ENCODE measurements around the gene AGR3.
"Not testable (repeated sequence)": the region's sequence is repeated elsewhere in the genome, so short reads cannot be mapped to it uniquely, and the experiment has no call there.

The AGR3 gene

DNA sequence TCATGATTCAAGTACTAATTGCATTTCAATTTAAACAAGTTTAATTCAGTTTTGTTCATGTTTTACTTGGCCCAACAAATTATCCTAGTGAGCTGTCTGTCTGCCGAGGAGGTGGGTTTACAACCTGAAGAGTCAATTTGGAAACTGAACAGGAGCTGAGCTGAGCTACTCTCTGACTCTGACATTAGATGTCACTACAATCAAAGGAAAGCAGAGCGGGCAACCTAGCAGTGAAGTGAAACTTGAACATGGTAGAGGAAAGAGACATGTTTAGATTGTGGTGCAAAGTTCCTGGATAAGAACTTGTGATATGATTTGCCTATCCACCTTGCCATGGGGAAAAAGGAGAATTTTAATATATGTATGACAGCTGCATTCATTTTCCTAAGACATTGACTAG lies 9.6 kb upstream of the AGR3 start:
- no peak for DNase-seq

DNA sequence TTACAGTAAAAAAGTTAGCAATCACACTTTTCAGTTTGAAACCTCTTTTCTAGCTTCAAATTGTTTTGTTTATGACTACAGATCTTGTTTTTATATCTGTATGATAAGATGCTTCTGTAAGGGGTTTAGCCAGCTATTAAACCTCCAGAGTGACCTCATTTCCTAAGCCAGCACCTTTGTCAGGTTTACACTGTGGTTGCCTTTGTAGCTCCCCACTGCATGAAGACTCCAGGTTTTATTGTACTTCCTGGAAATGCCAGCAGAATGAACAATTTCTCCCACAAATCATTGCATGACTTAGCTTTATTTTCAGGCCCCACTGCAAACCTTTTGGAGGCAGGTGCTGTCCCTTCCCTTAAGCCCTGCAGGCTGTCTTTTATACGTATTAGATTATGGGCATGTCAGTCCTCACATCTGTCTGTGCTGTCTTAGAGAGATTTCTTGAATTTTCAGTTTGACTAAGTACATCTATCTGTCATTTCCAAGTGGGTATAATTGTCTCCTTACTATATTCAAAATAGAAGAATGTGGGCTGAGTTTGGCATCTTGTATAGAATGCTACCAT lies 8.2 kb upstream of the AGR3 start:
- no peak for DNase-seq

- no peak for DNase-seq
Measured at GRCh38 chr7:16889305-16889704, 7.5 kb upstream of the AGR3 start.

DNA sequence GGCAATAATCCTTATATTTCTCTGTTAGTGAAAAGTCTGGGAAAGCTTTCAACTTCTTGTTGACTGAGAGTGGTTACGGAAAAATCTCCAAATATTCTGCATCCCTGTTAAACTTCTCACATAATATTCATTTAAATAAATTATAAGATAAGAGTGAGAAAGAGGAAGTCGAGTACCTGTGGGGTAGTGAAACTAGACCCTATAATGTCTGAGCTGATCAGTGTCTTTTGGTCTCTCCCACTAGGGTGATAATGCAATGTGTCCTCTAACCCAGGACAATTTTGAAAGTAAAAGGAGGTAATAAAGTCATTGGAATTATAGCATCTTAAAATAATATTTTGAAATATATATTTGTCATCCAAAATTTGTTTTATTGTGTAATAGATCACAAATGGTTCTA lies 2.1 kb upstream of the AGR3 start:
- DNase-seq: no peak

GRCh38 chr7:16880554-16880953 lies 1.2 kb downstream of the AGR3 start:
- no peak for DNase-seq

GRCh38 chr7:16879181-16879580 lies 2.6 kb downstream of the AGR3 start:
- DNase-seq: no peak

DNA sequence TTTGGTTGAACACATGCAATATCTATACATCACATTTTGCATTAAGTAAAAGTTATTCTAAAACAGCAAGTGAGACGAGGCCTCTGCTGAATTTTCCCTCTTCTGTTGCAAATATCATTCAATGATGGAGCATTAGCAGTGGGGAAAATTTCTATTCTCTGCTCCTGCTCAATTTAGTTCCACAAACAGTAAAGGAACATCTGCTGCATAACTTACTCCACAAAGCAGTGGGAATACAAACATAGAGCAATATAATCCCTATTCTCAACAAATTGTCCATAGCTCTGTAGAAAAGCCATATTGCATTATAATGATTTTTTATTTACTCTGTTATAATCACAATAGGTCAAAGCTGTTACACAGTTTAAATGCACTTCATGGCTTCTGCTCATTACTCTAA lies 5.9 kb downstream of the AGR3 start:
- no peak for DNase-seq

- DNase-seq: no peak
Measured at GRCh38 chr7:16874066-16874465, 7.7 kb downstream of the AGR3 start.

DNA sequence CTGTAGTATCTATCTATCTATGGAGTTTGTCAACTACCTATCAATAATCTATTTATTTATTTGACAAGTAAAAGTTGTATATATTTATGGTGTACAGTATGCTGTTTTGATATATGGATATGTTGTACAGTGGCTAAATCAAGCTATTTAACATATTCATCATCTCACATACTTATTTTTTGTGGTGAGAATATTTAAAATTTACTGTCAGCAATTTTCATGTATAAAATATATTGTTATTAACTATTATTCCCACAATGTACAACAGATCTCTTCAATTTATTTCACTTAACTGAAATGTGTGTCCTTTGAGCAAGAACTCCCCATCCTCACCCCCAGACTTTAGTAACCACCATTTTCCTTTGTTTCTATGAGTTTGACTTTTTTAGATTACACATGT lies 14.5 kb downstream of the AGR3 start:
- no peak for DNase-seq

DNA sequence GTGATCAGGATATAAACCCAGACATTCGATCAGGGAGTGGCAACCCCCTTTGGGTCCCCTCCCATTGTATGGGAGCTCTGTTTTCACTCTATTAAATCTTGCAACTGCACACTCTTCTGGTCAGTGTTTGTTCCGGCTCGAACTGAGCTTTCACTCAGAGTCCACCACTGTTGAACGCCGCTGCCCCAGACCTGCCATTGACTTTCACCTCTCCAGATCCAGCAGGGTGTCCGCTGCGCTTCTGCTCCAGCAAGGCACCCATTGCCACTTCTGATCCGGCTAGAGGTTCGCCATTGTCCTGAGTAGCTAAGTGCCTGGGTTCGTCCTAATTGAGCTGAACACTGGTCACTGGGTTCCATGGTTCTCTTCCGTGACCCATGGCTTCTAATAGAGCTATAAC lies 28.6 kb downstream of the AGR3 start:
- DNase-seq: not testable (repeated sequence)

GRCh38 chr7:16851829-16852228 lies 30.0 kb downstream of the AGR3 start:
- no peak for DNase-seq

- DNase-seq: no peak
Measured at GRCh38 chr7:16850614-16851466, 30.9 kb downstream of the AGR3 start.

DNA sequence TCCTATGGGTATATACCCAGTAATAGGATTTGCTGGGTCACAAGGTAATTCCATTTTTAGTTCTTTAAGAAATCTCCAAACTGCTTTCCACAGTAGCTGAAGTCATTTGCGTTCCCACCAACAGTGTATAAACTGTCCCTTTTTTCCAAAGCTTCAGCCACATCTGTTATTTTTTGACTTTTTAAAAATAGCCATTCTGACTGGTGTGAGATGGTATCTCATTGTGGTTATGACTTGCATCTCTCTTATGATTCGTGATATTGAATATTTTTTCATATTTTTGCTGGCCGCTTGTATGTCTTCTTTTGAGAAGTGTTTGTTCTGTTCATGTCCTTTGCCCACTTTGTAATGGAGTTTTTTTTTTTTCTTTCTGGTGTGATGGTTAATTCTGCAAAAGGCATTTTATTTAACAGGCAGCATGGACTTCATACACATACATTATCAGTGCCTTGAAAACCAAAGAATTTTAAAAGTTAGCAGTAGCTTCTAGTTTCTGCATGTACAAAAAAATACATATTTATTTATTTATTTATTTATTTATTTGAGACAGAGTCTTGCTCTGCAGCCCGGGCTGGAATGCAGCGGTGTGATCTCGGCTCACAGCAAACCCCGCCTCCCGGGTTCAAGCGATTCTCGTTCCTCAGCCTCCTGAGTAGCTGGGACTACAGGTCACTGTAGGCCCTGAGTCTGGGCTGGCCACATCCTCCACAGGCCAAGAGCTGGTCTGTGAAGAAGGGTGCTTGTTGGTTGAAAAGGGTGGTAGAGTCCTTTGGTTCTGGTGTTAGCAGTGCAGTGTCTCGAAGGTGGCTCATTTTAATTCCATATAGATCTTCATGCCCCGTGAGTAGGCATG lies 32.3 kb downstream of the AGR3 start:
- DNase-seq: no peak

GRCh38 chr7:16847381-16847860 lies 34.4 kb downstream of the AGR3 start:
- no peak for DNase-seq

DNA sequence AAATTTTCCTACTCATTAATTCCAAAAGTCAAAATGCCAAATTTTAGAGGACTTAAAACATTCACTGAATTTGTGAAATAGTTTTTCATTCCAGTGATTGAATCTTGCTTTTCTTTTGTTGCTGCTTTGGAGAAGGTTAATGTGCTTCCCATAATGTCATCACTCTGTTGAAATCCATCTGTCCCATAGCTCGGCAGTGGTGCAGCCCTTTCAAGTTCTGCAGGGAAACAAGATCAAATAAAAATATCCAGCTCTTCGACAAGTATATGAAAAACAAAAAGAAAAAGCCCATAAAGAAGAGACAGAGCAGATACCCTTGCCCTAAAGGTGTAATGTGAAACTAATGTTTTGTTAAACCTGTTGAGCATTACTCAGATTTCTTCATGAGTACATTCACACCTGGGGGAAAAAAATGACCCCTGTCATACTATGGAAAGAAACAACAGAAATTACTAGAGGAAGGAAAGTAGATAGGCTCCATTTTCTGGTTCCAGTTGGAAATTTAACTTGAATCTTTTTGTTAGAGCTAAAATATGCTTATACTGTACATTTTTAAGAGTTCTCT lies 35.1 kb downstream of the AGR3 start:
- DNase-seq: no peak

- DNase-seq: no peak
Measured at GRCh38 chr7:16845746-16846145, 36.0 kb downstream of the AGR3 start.

DNA sequence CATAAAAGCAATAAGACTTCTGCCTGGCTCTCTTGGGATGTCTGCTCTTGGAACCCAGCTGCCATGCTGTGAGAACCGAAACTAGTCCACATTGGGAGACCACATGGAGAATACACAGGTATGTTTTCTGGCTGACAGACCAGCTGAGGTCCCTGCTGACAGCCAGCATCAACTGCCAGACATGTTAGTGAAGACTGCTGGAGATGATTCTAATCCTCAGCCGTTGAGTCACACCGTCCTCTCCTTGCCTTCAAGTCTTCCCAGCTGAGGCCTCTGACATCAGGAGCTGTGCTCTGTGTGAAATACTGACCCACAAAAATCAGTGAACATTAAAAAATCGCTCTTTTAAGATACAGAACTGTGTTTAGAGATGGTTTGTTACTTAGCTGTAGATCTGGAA lies 40.1 kb downstream of the AGR3 start:
- no peak for DNase-seq

DNA sequence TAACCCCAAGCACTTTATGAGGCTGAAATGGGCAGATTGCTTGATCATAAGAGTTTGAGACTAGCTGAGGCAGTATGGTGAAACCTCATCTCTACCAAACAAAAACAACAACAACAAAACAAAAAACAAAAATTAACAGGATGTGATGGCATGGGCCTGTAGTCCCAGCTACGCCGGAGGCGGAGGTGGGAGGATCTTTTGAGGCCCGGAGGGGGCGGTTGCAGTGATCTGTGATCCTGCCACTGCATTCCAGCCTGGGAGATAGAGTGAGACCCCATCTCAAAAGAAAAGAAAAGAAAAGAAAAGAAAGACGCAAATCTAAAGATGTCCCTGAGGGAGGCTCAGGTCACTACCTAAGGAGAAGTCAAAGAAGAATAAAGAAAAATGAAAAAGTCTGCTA lies 41.7 kb downstream of the AGR3 start:
- DNase-seq: no peak

GRCh38 chr7:16839646-16840045 lies 42.1 kb downstream of the AGR3 start:
- DNase-seq: no peak

GRCh38 chr7:16838891-16839290 lies 42.9 kb downstream of the AGR3 start:
- no peak for DNase-seq

DNA sequence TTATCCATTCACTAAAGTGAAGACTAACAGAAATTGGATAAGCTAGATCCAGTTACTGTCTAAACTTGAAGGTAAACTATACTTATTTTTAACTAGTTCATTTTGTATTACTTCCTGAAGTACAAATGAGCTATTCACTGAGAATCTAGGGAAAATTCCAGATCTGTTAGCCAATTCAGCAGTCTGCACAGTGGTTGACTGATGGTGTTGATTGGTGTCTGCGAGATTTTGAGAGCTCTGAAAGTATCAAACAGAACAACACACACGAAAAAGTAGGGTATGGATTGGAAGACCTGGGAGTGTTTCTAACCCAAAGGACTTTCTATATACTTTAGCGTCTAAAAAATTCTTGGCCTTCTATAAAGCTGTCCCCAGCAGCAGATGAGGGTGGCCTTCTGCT lies 43.4 kb downstream of the AGR3 start:
- no peak for DNase-seq

- DNase-seq: no peak
Measured at GRCh38 chr7:16836481-16836880, 45.3 kb downstream of the AGR3 start.

GRCh38 chr7:16833373-16833772 lies 48.4 kb downstream of the AGR3 start:
- no peak for DNase-seq

Measured in effector CD4-positive, alpha-beta T cell (primary cell).